Sigmoid colon (tissue), 4 donors: Measurements from ENCODE around the gene CD84.

Experiments used
- EP300 ChIP-seq, 4 donors: sonication (generic); formaldehyde crosslinking; IDR thresholded peaks; one replicate each; pipeline ENCODE4 v1.6.1; 2017; ENCODE audit warnings: antibody characterized with exemption in 4 of 4
- TF ChIP-seq, protein P1 (sequence below), 4 experiments: fragments of 450-650 bp in 3 of 4; fragments of 200-600 bp in 1 of 4; IDR thresholded peaks; one replicate each; pipeline ENCODE4 v1.5.1; 2016 to 2019; ENCODE audit warnings: antibody characterized with exemption in 4 of 4, mild to moderate bottlenecking in 3 of 4, moderate library complexity in 2 of 4

DNA sequence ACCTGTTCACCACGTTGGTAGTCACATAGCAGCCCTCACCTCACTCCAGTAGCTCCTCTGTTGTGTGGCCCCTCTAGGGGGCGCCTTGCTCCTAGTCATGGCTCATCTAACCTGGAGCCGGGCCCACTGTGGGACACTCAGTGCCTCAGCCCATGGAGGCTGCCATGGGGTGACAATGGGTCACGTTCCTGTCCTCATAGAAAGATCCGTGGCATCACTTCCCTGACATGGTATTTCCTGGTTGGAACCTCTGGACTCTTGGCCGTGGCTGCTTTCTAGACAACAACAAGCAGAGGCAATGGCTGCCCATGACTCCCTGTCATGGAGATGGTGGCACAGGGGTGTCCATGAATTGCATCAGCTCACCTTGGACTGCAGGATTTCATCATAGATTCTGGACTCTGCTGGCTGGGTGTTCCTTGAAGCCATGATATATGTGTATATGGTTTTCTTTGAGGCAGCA, 28.7 kb downstream of the CD84 start:
- TF ChIP-seq EP300 (IDR thresholded peaks at IDR 0.05) = no peak
- TF ChIP-seq, protein P1, sequence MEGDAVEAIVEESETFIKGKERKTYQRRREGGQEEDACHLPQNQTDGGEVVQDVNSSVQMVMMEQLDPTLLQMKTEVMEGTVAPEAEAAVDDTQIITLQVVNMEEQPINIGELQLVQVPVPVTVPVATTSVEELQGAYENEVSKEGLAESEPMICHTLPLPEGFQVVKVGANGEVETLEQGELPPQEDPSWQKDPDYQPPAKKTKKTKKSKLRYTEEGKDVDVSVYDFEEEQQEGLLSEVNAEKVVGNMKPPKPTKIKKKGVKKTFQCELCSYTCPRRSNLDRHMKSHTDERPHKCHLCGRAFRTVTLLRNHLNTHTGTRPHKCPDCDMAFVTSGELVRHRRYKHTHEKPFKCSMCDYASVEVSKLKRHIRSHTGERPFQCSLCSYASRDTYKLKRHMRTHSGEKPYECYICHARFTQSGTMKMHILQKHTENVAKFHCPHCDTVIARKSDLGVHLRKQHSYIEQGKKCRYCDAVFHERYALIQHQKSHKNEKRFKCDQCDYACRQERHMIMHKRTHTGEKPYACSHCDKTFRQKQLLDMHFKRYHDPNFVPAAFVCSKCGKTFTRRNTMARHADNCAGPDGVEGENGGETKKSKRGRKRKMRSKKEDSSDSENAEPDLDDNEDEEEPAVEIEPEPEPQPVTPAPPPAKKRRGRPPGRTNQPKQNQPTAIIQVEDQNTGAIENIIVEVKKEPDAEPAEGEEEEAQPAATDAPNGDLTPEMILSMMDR (IDR thresholded peaks at IDR 0.05) = no peak
